Gastrocnemius medialis (tissue), 4 donors: Measurements from ENCODE around the gene PEMT.

ENCODE experiments used
- CTCF ChIP-seq, 5 experiments: fragments of 450-650 bp in 3 of 5; fragments of 200-600 bp in 2 of 5; sonication (generic) in 2 of 5; IDR thresholded peaks in 4 of 5; conservative IDR thresholded peaks in 1 of 5; 1 replicate in 4 of 5; 2 replicates in 1 of 5; pipeline ENCODE4 v1.5.1; 2016 to 2019; ENCODE audit warnings: antibody characterized with exemption in 5 of 5, mild to moderate bottlenecking in 3 of 5, moderate library complexity in 3 of 5
- POLR2A ChIP-seq, 2 donors: fragments of 450-650 bp; IDR thresholded peaks; one replicate each; pipeline ENCODE4 v1.6.1; 2017; ENCODE audit warnings: antibody characterized with exemption in 2 of 2, mild to moderate bottlenecking in 2 of 2, moderate library complexity in 2 of 2

GRCh38 chr17:17605083-17605728 lies 13.7 kb upstream of the PEMT start:
- no peak for TF ChIP-seq CTCF (IDR thresholded peaks at IDR 0.05 in 4 of 5, conservative IDR thresholded peaks at IDR 0.05 in 1 of 5)
- no peak for TF ChIP-seq POLR2A (IDR thresholded peaks at IDR 0.05)
